Activated naive CD4-positive, alpha-beta T cell treated with anti-CD3 and anti-CD28 coated beads, Interleukin-2, amount 50 U/mL, for 72 hours (primary cell): ENCODE measurements around the gene IRAK1. TPM values are rescaled to one million over a fixed set of nuclear protein-coding genes. Genes with fewer than 3 reads are reported as not detected.
"Not testable (repeated sequence)": the region's sequence is repeated elsewhere in the genome, so short reads cannot be mapped to it uniquely, and the experiment has no call there.

Experiments
- ATAC-seq, 2 donors: fragments of 150-1000 bp; cut with Tn5 transposase; 2 replicates each; pipeline ENCODE4 v1.10.0; 2021; ENCODE audit warnings: mild to moderate bottlenecking in 2 of 2, moderate library complexity in 2 of 2
- DNase-seq, 2 donors: peaks; one replicate each; pipeline ENCODE4 v3.0.0; 2021 to 2022; ENCODE audit warnings: low spot score in 2 of 2
- H3K27ac Mint-ChIP-seq, 2 donors: one replicate each; pipeline ENCODE4 v1.8.0; 2022; ENCODE audit warnings: mild to moderate bottlenecking in 2 of 2, mixed read lengths in 2 of 2
- H3K36me3 Mint-ChIP-seq, 2 donors: one replicate each; pipeline ENCODE4 v1.8.0; 2022; ENCODE audit warnings: mixed read lengths in 2 of 2
- H3K9me3 Mint-ChIP-seq, 2 donors: one replicate each; pipeline ENCODE4 v1.8.0; 2022; ENCODE audit warnings: mixed read lengths in 2 of 2
- total RNA-seq, 2 donors: library from RNA; stranded (reverse); gene quantifications; one replicate each; pipeline ENCODE4 v1.2.3, GENCODE V29; 2022

IRAK1 gene
- total RNA-seq, 2 donors from 2014 or later: 104 to 123 TPM

DNA sequence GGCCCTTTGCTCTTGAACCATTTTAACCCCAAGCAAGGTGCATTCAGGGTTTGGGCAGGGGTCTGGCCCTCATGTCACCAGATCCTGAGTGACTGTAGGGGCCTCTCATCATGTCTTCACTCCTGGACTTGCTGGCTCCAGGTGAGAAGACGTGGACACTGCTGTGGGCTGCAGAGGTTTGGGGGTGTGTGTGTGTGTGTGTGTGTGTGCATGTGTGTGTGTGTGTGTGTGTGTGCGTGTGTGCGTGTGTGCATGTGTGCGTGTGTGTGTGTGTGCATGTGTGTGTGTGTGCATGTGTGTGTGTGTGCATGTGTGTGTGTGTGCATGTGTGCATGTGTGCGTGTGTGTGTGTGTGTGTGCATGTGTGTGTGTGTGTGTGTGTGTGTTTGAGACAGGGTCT lies 25.3 kb downstream of the IRAK1 start:
- not testable (repeated sequence) for DNase-seq, ATAC-seq, H3K36me3 Mint-ChIP-seq, H3K9me3 Mint-ChIP-seq, H3K27ac Mint-ChIP-seq

DNA sequence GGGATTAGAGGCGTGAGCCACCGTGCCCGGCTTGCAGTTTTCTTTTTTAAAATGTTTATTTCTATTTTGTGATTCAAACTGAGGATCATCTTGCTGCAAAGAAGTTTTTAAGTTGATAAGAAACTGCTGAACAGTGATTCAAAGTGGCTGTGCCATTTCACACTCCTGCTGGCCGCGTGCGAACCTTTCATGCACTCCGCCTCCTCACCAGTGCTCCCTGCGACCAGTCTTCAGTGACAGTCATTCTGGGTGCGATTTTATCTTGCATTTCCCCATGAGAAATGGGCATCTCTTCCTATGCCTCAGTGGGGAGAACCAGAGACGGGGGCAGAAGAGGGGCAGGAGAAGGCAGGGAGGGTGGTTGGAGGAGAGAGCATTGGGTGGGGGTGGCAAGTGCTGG lies 25.7 kb downstream of the IRAK1 start:
- Mint-ChIP-seq H3K27ac (no peak overlapping the region), H3K36me3 (no peaks in the 10 kb centered on the region), H3K9me3 (peaks cover 0 to 3% of the 10 kb centered on the region in 2 donors)
- DNase-seq: no peak
- no peak for ATAC-seq

DNA sequence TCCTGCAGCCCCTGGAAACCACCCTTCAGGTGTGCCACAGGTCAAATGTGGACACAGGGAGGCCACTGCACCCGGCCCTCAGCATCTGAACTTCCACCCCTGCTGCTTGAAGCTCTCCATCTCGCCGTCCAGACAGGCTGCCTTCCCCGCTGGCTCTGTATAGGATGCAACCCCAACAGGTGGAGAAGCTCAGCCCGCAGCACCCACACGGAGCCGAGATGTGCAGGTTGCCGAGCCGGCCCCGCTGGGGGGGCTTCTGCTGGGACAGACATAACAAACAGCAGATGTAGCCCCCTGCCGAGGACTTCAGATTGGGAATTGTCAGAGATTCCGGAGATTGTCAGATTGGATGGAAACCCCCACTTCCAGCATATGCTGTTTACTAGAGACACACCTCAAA lies 26.6 kb downstream of the IRAK1 start:
- DNase-seq (no peak), ATAC-seq (no peak)
- no peaks in the 10 kb centered on the region for H3K36me3 Mint-ChIP-seq
- H3K9me3 Mint-ChIP-seq: peaks cover 0 to 3% of the 10 kb centered on the region in 2 donors
- H3K27ac Mint-ChIP-seq: no peak overlapping the region

DNA sequence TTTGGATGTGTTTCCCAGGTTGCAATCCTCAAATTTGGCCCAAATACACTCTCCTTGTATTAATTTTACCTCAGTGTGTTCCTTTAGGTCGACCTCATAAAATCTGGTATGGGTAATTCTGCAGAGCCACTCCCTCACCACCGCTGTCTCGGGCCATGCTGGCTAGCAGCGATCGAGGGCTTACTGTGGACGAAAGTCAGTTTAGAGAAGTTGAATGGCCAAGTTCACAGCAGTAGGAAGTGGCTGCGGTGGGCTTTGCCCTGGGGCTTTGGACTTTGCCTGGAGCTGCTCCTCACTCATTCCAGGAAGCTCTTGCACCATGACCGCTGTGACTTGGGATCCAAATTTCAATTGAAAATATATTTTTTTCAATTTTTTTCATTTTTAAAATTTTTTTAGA lies 27.5 kb downstream of the IRAK1 start:
- peaks cover 0 to 3% of the 10 kb centered on the region in 2 donors for H3K9me3 Mint-ChIP-seq

DNA sequence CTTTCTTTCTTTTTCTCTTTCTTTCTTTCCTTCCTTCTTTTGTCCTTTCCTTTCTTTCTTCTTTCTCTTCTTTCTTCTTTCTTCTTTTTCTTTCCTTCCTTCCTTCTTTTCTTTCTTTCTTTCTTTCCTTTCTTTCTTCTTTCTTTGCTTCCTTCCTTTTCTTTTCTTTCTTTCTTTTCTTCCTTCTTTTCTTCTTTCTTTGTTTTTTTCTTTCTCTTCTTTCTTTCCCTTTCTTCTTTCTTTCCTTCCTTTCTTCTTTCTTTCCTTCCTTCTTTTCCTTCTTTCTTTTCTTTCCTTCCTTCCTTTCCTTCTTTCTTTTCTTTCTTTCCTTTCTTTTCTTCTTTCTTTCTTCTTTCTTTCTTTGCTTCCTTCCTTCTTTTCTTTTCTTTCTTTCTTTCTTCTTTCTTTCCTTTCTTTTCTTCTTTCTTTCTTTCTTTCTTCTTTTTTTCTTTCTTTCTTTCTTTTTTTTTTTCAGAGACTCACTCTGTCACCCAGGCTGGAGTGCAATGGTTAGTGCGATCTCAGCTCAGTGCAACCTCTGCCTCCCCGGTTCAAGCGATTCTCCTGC lies 28.6 kb downstream of the IRAK1 start:
- H3K9me3 Mint-ChIP-seq: peaks cover 0 to 3% of the 10 kb centered on the region in 2 donors
- H3K27ac Mint-ChIP-seq: peak overlapping the region in 1 of 2 donors; percentile 70
- no peaks in the 10 kb centered on the region for H3K36me3 Mint-ChIP-seq
- DNase-seq (no peak), ATAC-seq (no peak)

More for the DNA sequence above, 27.5 kb downstream of the IRAK1 start:
- Mint-ChIP-seq H3K36me3 (no peaks in the 10 kb centered on the region), H3K27ac (no peak overlapping the region)
- DNase-seq (no peak), ATAC-seq (no peak)

DNA sequence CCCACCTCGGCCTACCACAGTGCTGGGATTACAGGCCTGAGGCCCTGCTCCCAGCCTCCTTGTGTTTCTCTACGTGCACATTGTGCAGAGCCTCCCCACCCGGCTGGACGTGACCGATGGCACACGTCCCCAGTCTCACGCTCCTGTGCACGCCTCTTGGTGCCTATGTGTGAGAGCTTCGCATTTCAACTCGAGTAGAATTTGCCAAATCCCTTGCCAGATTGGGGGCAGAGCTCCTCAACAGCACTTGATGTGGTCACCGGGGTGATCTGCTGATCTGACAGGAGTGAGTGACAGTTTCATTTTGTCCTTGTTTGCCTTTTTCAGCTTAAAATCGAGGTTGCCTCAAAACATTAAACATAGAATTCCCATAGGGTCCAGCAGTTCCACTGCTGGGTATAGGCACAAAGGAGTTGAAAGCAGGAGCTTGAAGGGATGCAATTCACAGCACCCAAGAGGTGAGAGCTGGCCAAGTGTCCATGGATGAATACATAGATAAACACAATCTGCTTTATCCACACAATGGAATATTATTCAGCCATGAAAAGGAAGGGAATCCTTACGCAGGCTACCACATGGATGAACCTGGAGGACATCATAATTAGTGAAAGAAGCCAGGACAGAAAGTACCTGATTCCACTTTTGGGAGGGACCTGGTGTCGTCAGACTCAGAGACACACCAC lies 29.6 kb downstream of the IRAK1 start:
- Mint-ChIP-seq H3K9me3 (peaks cover 0 to 3% of the 10 kb centered on the region in 2 donors), H3K36me3 (no peaks in the 10 kb centered on the region), H3K27ac (peak overlapping the region in 1 of 2 donors; percentile 71)
- no peak for ATAC-seq
- no peak for DNase-seq

DNA sequence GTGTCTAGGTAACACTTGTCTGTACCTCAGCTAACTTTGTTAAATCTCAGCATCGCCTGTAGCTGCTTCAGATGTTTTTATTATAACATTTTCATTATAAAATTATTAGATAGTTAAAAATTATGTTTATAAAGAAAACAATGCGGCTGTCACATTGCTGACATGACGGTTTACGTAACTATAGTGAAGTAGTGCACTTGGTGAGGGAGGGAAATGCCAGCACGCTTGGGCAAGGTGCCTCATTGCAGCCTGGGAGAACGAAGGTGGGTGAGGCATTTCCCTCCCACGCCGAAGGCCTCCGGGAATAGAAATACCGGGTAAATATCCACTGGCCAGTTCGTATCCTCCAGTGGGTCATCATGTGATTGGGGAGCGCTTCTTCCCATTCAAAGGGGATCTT lies 31.2 kb downstream of the IRAK1 start:
- ATAC-seq (no peak), DNase-seq (no peak)
- Mint-ChIP-seq H3K9me3 (peaks cover 0 to 3% of the 10 kb centered on the region in 2 donors), H3K27ac (no peak overlapping the region), H3K36me3 (peaks cover 0 to 4% of the 10 kb centered on the region in 2 donors)

DNA sequence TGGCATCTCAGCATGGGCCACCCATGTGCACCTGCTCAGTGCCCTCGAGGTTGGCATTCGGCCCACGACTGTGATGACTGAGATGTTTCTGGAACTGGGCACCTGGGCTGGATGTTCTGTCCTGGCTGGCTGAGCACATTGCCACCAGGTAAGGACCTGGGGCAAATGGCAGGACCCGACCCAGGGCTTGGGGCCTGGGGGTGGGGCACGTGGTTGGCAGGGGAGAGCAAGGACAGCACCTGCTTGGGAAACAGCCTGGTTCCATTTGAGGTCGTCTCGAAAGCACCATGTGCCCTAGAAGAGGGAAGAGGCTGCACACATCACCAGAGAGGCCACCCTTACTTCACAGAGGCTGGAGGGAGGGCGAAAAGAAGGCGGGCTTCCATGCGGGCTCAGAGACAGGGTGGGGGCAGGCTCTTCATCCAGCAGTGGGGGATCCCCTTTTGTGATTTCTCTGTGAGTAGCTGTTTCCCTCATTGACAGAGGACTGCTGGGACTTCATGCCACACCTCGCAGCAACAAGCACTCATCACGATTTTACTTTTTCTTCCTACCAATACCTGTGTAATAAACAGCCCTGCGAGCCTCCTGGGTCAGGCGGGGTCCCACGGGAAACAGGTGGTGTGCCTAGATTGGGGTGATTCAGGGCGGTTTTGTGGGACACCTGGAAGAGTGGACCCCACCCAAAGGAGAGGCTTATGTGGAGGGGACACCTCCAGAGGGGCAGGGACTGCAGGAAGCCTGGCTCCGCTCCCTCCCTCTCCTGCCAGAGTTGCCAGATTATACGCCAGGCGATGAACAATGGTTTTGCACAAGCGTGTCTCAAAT lies 35.1 kb downstream of the IRAK1 start:
- DNase-seq: peak in 1 of 2 donors; percentile 33
- H3K36me3 Mint-ChIP-seq: peaks cover 8 to 14% of the 10 kb centered on the region in 2 donors

DNA sequence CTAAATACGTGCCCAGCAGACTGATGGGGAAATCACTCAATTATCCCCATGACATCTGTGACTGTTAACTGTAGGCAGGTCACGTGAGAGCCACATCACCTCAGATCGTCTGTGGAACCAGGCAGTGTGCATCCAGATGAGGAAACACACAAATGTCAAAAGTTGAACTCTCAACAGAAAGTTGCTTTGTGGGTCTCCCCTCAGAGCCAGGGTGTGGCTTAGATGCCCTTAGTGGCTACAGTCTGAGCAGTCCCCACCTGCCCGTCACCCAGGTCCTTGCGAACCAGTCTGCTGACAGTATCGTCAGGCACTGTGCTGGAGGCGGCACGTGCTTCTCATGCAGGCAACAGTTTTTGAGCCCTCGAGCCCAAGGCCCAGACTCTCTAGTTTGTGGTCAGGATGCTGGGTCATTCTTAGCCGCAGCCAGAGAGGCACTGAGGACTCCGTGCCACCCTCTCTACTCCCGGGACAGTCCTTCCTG lies 36.3 kb downstream of the IRAK1 start:
- Mint-ChIP-seq H3K27ac (peak overlapping the region in 1 of 2 donors; percentile 91), H3K9me3 (no peaks in the 10 kb centered on the region), H3K36me3 (peaks cover 8 to 14% of the 10 kb centered on the region in 2 donors)
- DNase-seq: no peak
- peak in 1 of 2 donors; percentile 51 for ATAC-seq

More for the DNA sequence above, 35.1 kb downstream of the IRAK1 start:
- ATAC-seq: peak; percentile 32 to 56
- H3K9me3 Mint-ChIP-seq: no peaks in the 10 kb centered on the region
- H3K27ac Mint-ChIP-seq: peak overlapping the region; percentile 91 to 95

DNA sequence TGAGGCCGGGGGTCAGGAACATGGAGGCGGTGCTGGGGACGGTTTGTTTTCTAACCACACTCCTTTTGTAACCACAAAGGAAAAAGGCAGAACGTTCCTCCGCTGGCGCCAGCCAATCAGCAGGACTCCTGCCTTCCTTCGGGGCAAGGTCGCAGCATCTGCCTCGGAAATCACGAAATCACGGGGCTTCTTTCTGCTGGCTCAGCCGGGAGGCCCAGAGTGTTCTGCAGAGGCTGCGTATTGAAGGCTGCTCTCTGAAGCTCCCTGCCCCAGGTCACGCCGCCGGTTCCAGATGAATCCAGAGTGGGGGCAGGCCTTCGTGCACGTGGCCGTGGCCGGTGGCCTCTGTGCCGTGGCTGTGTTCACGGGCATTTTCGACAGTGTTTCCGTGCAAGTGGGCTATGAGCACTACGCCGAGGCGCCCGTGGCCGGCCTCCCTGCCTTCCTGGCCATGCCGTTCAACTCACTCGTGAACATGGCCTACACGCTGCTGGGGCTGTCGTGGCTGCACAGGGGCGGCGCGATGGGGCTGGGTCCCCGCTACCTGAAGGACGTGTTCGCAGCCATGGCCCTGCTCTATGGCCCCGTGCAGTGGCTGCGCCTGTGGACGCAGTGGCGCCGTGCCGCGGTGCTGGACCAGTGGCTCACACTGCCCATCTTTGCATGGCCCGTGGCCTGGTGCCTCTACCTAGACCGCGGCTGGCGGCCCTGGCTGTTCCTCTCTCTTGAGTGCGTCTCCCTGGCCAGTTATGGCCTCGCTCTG lies 37.8 kb downstream of the IRAK1 start:
- Mint-ChIP-seq H3K36me3 (peaks cover 8 to 14% of the 10 kb centered on the region in 2 donors), H3K27ac (peak overlapping the region; percentile 91 to 96), H3K9me3 (no peaks in the 10 kb centered on the region)
- peak; percentile 54 to 75 for DNase-seq
- peak; percentile 39 to 61 for ATAC-seq

DNA sequence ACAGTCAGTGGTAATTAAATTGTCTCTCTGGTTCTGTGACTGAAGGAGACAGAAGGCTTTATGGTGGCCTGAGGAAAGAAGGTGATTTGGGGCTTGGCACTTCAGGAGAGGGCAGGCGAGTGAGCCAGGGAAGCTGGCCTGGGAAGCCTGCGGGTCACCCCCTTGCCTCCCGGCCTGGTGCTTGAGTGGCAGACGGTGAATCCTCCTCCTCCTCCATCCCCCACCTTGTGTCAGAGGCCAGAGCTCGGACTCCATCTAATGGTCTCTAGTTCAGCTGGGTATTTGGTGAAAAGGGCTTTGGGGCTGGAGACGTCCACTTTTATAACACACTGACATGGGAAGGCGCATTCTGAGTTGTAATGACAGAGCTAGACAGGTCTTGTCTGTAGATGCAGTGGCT lies 38.5 kb downstream of the IRAK1 start:
- H3K36me3 Mint-ChIP-seq: peaks cover 8 to 14% of the 10 kb centered on the region in 2 donors
- ATAC-seq: no peak
- DNase-seq: no peak
- peak overlapping the region; percentile 91 to 96 for H3K27ac Mint-ChIP-seq
- no peaks in the 10 kb centered on the region for H3K9me3 Mint-ChIP-seq

DNA sequence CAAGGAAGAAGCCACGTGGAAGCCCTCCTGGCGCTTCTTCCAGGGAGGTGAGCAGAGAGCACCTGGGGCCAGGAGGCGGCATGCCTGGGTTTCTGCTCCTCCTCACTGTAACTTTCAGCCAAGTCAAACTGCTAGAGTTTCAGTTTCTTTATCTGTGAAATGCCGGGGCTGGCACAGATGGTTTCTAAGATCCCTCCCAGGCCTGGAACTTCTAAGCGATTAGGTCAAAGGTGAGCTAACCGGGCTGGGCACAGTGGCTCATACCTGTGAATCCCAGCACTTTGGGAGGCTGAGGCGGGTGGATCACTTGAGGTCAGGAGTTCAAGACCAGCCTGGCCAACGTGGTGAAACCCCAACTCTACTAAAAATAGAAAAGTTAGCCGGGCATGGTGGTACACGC lies 39.3 kb downstream of the IRAK1 start:
- H3K36me3 Mint-ChIP-seq: peaks cover 8 to 14% of the 10 kb centered on the region in 2 donors
- peak; percentile 40 to 50 for ATAC-seq
- DNase-seq, H3K9me3 Mint-ChIP-seq: not testable (repeated sequence)
- peak overlapping the region; percentile 88 to 91 for H3K27ac Mint-ChIP-seq

DNA sequence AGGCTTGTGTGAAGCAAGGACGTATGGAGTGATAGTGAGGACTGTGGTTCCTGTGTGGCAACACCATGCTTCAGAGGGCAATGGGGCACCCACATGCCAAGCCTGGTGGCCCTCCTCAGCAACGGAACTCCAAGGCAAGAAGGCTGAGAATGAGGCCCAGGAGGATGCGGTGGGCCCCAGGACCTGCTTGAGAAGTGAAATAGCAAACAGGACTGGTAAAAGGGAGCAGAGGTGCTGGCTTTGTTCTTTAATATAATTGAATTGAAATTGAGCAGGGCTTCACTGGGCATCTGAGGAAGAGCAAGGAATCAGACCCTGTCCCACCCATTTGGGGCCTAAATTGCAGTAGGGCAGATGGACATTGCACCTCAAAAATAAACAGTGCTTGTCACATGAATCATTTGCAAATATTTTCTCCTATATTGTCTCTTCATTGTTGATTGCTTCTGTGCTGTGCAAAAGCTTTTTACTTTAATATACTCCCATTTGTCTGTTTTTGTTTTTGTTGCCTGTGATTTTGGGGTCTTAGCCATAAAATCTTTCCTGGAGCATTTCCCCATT lies 44.9 kb downstream of the IRAK1 start:
- peak overlapping the region; percentile 92 to 95 for H3K27ac Mint-ChIP-seq
- no peak for ATAC-seq
- H3K9me3 Mint-ChIP-seq: no peaks in the 10 kb centered on the region
- peaks cover 16 to 25% of the 10 kb centered on the region in 2 donors for H3K36me3 Mint-ChIP-seq
- no peak for DNase-seq

DNA sequence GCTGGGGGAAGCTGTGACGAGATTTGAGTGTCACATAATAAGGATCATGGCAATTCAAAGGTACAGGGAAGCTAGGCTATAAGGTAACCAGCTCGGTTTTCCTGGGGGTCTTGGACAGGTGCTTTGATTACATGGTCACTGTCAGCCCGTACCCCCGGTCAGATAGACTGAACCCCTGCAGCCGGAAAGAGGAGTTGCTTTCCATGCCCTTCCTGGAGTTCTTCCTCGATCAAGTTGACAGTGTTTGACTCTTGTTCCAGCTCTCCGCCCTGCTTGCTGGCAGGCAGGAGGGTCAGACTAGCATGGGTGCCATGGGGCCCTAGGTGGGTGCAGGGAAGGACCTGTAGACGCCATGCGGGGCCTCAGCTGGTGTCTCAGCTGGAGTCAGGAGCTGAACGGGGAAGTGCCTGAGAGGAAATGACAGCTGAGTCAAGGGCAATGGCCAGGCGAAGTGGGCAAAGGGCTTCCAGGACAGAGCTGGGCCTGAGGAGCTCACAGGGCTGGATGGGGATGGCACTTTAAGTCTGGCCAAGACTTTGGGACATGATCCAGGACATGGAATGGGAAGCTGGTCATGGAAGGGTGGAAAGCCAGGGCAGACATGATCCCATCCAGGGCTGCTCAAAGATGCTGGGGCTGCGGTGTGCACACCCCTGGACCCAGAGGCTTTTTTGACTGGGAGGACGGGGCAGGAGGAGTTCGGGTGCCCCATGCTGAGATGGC lies 45.5 kb downstream of the IRAK1 start:
- ATAC-seq (no peak), DNase-seq (no peak)
- H3K36me3 Mint-ChIP-seq: peaks cover 22 to 31% of the 10 kb centered on the region in 2 donors
- H3K27ac Mint-ChIP-seq: peak overlapping the region; percentile 92 to 95
- no peaks in the 10 kb centered on the region for H3K9me3 Mint-ChIP-seq

DNA sequence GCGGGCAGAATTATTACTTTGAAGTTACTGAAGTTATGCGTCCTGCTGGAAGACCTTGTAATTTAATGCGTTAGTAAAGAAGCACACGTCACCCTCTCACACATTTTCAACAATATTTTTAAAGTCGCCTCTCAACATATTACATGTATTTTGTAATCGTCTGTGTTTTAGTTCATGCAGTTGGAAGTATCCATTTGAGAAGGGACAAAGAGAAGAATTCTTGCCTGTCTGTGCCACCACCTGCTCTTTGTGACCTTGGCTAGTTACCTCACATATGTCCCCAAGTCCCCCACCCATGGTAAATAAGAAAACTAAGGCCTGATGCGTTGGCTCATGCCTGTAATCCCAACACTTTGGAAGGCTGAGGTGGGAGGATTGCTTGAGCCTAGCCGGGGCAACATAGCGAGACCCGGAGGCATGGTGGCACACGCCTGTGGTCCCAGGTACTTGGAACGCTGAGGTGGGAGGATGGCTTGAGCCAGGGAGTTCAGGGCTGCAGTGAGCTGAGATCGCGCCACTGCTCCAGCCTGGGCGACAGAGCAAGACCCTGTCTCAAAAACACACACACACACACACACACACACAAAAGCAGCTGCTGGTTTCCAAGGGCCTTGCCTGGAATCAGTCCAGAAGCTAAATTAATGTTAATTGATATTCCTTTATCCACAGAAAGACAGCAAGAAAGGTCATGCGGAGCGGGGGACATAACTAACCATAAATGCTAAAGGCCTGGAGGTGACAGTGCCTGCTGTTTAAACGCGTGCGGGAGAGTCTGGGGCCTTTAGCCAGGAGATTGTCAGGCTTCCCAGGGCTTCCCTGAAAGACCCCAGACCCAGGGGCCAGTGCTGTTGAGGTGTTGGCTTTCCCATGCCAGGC lies 46.3 kb downstream of the IRAK1 start:
- H3K9me3 Mint-ChIP-seq: no peaks in the 10 kb centered on the region
- peaks cover 25 to 33% of the 10 kb centered on the region in 2 donors for H3K36me3 Mint-ChIP-seq
- ATAC-seq: no peak
- no peak for DNase-seq
- H3K27ac Mint-ChIP-seq: peak overlapping the region; percentile 87 to 95
